Measurements from ENCODE around the gene KRTAP5-6.

KRTAP5-6 gene

DNA sequence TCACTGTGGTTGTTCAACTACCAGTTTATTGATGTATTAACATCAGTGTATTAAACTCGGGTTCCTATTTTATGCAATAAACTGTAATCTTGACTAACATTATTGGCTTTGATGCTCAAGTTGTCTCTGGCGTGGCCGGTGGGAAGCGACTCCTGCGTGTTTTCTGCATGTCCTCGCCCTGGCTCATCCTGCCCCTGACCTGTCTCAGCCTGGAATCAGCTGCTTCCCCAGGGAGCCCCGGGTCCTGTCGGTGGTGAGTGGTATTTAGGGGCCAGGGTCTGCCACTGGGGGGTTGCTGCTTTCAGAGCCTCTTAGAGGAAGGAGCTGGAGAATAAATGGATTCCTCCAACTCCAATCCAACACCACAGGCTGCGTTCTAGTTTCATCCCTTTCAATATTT, 30.9 kb downstream of the KRTAP5-6 start:
- DNase-seq (ENCODE audit: low read depth, low spot score), result no peak

DNA sequence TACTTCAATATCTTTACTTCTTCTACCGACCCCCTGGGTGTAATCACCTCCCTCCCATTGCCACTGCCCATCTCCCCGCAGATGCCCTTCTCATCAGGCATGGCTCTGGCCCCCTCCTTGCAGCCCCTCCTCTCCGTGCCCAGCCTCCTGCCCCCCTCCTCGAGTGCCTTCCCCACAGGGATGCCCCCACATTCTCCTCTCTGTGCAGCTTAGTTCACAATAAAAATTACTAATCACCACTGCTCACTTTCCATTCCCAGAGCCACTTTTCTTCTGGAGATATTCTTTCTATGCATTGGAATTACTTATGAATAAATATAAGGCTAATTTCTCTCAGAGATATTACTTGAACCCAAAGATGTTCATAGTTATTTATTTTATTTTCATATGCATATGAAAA, 31.3 kb downstream of the KRTAP5-6 start:
- no peak overlapping the region for H3K4me3 ChIP-seq (ENCODE audit: low read length)
- DNase-seq (ENCODE audit: low read depth, low spot score), result no peak

More for the DNA sequence above, 30.9 kb downstream of the KRTAP5-6 start:
- H3K4me3 ChIP-seq (ENCODE audit: low read length), result no peak overlapping the region

DNA sequence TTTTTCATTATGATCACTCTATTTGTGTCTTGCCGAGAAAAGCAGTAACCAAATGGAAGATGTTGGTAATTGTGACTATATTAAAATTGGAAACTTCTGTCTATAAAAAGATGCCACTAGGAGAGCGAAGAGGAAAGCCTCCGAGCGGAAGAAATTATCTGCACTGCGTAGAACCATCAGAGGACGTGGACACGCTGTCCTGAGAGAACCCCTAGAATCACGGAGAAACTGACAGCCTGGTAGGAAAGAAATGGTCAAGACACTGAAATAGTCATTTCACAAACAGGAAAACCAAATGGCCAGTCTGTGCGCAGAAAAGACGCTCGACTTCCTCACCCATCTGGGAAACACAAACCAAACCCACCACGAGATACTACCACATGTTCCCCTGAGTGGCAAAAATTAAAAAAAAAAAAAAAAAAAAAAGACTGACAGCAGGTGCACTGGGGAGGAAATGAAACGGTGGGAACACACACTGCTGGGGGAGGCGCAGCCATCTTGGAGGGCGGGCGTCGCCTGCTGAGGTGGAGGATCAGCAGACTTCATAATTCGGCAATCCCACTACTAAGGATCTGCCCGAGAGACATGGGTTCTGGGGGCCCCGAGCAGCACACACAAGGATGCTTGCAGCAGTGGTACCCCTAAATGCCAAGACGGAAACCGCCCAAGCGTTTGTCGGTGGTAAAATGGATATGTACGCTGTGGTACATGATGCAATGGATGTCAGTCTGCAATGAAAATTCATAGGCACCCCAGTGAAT, 32.1 kb downstream of the KRTAP5-6 start:
- H3K4me3 ChIP-seq (ENCODE audit: low read length), result peak overlapping the region; percentile 21
- DNase-seq (ENCODE audit: low read depth, low spot score), result peak; percentile 80

DNA sequence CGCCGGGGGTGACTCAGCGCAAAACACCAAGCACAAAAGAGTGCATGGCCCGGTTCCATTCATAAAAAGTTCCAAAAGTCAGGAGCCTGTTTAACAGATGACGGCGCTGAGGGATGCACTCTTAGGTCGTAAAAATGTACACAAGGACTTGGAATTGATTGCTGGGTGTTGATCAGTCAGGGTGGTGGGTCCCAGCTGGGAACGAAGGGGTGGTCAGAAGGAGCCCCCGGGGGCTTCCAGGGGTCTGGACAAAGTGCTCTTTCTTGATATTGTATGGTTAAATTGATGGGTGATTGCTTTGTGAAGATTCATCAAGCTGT, 32.7 kb downstream of the KRTAP5-6 start:
- no peak for DNase-seq (ENCODE audit: low read depth, low spot score)
- no peak overlapping the region for H3K4me3 ChIP-seq (ENCODE audit: low read length)

DNA sequence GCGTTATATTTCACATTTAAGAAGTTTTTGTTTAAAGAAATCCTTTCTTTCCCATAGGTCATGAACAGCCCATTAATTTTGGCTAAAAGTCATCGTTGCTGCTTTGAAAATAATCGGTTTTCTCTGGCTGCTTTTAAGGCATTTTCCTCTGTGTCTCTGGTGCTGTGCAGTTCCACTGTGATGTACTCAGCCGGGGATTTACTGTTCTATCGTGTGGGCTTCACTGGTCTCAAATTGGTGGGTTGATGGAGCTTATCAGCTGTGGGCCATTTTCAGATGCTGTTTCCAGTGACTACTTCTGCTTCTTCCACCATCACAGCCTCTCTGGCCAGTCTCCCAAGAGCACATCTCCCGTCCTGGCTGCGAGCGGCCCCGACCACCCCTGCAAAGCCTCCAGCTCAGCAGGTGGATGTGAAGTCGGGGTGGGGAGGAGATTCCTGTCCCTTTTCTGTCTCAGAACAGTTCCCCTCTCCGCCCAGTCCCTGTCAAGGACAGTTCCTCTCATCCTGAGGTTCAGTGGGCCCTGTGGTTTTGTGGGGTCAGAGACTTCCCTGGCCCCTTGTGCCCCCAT, 33.1 kb downstream of the KRTAP5-6 start:
- H3K4me3 ChIP-seq (ENCODE audit: low read length), result no peak overlapping the region
- no peak for DNase-seq (ENCODE audit: low read depth, low spot score)

DNA sequence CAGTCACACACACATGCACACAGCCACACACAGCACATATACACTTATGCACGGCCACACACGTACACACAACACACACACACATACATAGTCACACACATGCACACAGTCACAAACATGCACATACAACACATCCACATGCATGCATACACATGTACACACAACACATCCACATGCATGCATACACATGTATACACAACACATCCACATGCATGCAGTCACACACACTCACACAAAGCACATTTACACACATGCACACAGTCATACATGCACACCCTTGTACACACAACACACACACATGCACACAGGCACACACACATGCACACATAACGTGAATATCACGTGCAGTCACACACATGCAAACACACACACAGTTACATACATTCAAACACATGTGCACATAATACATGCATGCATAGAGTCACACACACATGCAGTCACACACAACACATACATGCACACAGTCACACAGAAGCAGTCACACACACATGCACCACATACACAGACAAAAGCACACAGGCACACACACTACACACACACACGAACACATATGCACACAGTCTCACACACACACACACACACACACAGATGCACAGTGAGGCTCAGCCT, 34.6 kb downstream of the KRTAP5-6 start:
- DNase-seq (ENCODE audit: low read depth, low spot score), result no peak
- no peak overlapping the region for H3K4me3 ChIP-seq (ENCODE audit: low read length)

DNA sequence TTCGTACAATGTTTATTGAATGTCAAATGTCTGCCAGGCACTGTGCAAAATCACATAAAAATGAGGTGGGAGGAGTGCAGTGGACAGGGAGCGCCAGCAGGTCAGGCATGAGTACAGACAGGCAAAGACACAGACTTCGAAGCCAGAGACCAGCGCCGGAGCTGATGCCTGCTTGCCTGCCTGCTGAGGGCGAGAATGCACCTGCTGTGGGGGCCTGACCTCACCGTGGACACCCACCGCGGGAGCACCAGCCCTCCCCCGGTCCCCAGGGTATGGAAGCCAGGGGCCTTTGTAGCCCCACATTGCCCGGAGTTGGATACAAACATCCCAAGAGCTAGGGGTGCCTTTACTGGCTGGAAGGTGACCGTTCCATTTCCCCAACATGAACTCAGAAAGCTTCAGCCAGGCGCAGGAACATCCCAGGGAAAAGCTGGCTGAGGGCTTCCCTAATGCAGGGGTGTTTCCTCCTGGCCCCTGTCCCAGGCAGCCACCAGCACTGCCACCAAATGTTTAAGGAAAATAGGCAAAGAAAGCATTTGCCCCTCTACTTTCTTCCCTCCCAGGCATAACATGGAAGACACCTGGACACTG, 35.5 kb downstream of the KRTAP5-6 start:
- no peak for DNase-seq (ENCODE audit: low read depth, low spot score)
- no peak overlapping the region for H3K4me3 ChIP-seq (ENCODE audit: low read length)

DNA sequence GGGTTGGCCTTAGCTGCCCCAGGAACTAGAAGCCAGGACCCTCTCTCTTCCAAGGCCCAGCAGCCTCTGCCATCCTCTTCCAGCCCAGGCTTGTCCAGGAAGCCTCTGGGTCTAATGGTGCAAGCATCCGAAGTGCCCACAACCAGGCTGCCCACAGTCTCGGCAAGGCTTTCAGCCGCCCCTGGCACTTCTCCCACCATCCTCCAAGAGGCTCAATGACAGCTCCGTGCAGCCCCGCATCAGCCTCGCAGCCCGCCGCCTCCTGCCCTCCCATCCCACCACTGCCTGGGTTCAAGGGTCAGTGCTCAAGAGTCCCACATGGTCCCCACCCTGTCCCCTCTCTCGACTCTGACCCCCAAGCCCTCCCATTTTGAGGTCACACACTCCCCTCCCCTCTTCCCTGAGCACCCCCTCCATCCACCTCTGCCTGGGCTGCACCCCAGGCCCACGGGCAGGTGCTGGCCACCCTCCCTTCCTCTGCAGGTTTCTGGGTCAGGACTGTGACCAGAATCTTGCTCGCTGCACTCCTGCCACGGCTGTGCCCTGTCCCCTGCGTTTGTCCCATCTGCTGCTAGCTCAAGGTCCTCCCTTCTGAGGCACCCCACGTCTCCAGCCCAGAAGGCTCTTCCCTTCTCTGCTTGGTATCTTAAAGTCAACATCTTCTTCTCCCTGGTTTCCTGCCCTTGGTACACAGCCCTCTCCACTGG, 36.2 kb downstream of the KRTAP5-6 start:
- no peak for DNase-seq (ENCODE audit: low read depth, low spot score)

DNA sequence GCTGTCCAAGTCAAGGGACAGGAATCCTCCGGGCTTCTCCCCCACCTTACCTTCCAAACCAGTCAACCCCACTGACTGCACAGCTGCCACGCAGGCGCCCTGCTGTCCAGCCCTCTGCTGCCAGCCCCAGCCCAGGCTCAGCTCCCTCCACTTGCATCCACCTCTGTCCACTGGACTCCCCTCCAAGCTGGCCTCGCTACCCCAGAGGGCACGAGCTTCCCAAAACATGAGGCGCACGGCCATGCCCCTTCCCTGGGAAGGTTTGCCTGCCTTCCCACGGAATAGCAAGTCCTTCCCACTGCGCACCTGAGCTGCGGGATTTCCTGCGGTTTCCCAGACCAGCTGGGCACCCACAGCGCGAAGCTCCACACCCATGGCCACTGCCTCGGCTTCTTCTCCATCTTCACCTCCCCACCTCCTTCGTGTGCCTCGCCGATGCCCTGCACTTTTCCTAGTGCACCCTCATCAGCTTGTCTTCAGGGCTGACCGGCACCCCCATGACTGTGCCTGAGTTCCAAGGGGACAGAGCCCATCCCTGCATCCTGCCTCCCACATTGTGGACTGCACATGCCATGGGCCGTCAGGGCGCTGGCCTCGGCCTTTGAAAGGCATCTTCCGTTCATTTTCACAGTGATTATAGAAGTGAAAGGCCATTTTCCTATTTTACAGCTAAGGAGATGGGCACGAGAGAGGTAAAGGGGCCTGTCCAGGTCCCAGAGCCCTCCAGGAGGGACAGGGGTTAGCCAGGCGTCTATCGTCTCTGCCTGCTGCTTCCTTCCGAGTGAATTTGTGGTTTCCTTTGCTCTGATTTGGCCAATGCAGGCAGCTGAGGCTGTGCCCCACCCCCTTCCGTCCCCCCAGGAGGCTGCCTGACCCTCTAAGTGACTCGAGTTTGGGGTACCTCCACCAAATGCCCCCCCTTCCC, 37.0 kb downstream of the KRTAP5-6 start:
- no peak for DNase-seq (ENCODE audit: low read depth, low spot score)
- H3K4me3 ChIP-seq (ENCODE audit: low read length), result no peak overlapping the region

More for the DNA sequence above, 36.2 kb downstream of the KRTAP5-6 start:
- no peak overlapping the region for H3K4me3 ChIP-seq (ENCODE audit: low read length)

DNA sequence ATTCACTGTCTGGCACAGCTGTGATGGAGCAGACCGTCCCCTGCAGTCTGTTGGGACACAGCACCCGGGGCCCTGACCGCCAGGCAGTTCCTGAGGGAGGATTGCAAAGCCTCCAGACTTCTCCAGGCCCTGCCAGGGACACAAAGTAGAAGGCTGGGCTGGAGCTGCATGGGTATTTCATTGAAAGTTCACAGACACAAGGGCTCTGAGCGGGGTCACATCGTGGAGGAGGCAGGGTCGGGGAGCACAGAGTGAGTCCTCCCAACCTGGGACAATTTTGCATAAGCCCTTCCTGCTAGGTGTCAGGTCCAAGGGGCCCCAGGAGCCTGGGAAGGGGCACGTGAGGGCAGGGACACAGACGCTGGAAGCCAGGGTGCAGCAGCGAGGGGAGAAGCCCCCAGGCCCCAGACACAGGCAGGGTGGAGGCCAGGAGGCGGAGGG, 37.7 kb downstream of the KRTAP5-6 start:
- no peak for DNase-seq (ENCODE audit: low read depth, low spot score)
- no peak overlapping the region for H3K4me3 ChIP-seq (ENCODE audit: low read length)

DNA sequence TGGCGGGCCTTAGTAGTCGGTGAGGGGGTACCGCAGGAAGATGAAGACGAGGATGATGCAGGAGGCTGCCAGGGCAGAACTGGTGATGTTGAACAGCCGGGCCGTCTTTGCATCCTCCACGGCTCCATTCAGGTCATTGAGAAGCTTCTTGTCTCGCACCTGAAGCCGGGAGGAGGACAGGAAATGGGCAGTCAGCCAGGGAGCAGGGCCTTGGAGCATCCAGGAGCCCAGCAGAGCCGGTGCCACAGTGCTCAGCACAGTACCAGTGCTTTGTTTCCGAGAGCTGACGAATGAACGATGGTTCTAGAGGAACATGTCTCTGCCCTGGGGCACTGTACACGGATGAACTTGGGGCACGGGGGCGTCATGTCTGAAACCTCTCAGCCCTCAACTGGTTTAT, 38.3 kb downstream of the KRTAP5-6 start:
- DNase-seq (ENCODE audit: low read depth, low spot score), result no peak
- H3K4me3 ChIP-seq (ENCODE audit: low read length), result no peak overlapping the region

DNA sequence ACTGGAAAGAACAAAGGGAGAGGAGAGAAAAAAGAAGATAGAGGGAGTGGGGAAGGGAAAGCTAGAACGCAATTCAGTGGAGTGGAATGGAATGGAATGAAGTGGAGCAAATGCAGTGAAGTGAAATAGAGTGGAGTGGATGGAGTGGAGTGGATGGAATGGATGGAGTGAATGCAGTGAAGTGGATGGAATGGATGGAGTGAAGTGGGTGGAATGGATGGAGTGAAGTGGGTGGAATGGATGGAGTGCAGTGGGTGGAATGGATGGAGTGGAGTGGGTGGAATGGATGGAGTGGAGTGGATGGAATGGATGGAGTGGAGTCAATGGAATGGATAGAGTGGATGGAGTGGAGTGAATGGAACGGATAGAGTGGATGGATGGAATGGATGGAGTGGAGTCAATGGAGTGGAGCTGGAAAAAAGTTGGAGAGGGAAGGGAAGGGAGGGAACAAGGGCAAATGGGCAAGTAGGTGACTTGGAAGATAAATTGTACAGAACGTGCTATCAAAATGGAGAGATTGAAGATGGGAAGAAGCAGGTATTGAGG, 39.5 kb downstream of the KRTAP5-6 start:
- H3K4me3 ChIP-seq (ENCODE audit: low read length), result no peak overlapping the region
- DNase-seq (ENCODE audit: low read depth, low spot score), result no peak

DNA sequence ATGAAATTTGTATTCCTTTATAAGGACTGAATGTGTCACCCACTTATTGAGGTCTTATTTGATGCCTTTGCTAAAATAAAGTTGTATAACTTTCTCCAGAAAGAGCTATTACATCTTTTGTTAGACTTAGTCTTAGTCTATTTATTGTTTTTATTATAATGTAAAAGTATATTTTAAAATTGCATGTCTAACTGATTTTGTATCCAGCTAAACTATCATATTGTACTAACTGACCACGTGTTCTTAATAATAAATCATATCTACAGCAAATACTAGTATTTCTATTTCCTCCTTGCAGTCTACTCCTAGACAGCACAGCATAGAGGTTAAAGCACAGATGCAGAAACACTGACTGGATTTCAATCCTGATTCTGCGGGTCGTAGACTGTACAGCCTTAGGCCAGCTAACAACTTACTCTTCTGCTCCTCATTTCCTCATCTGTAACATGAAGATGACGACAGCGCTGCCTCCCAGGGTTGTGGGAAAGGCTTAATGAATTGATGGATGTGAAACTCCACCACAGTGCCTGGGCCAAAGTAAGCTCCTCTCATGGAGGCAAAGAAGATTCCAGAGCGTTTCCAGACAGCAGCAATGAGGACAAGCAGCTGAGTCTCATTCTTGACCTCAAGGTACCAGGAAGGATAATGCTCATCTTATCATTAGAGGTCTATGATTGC, 40.2 kb downstream of the KRTAP5-6 start:
- no peak for DNase-seq (ENCODE audit: low read depth, low spot score)
- H3K4me3 ChIP-seq (ENCODE audit: low read length), result no peak overlapping the region

DNA sequence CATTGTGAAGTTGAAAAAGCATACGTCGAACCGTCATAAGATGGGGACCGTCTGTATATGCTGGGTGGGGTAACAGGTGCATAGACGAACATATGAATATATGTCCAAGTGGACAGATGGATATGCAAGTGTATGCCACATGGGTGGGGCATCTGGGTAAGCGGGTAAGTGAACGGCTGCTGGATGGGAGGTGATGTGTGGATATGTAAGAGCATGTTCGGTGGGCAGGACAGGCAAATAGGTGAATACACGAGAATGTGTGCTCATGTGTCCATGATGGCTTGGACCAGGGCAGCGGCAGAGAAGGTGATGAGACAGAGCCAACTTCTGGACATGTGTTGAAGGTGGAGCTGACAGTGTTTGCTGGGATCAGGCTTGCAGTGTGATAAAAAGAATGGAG, 41.4 kb downstream of the KRTAP5-6 start:
- no peak overlapping the region for H3K4me3 ChIP-seq (ENCODE audit: low read length)
- no peak for DNase-seq (ENCODE audit: low read depth, low spot score)

DNA sequence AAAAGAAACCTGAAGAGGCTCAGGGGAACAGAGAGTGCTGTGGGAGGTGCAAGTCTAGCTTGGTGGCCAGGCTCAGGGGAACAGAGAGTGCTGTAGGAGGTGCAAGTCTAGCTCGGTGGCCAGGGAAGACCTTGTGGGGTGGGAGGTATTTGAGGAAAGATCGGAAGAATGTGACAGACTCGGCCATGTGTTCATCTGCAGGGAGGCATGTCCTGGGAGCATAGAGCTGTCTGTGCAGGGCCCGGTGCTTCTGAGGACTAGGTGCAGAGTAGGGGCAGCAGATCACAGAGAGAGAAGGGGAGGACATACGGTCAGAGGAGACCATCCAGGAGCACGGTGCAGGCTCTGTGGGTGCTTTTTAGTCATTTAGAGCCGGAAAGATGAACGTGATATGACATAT, 42.6 kb downstream of the KRTAP5-6 start:
- no peak overlapping the region for H3K4me3 ChIP-seq (ENCODE audit: low read length)
- DNase-seq (ENCODE audit: low read depth, low spot score), result no peak

DNA sequence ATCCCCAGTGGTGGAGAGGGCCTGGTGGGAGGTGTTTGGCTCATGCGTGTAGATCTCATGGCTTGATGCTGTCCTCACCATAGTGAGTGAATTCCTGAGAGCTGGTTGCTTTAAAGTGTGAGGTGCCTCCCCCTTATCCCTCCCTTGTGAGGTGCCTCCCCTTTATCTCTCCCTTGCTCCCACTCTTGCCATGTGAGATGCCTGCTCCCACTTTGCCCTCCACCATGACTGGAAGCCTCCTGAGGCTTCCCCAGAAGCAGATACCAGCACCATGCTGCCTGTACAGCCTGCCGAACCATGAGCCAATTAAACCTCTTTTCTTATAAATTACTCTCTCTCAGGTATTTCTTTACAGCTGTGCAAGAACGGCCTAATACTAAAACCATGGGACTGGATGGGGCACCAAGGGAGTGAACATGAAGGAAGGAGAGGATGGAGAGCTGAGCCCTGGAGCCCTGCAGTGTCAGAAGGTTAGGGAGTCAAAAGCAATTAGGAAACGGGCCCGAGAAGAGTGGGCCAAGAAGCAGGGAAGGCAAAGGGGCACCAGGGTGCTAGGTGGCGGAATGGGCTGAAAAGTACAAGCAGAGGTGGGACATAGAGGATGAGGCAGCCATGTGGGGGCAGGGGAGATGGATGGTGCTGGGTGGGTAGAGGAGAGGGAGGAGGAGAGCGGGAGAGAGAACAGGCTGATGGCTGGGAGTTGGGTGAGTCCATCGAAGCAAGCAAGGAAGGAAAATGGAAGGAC, 44.0 kb downstream of the KRTAP5-6 start:
- no peak for DNase-seq (ENCODE audit: low read depth, low spot score)
- no peak overlapping the region for H3K4me3 ChIP-seq (ENCODE audit: low read length)

DNA sequence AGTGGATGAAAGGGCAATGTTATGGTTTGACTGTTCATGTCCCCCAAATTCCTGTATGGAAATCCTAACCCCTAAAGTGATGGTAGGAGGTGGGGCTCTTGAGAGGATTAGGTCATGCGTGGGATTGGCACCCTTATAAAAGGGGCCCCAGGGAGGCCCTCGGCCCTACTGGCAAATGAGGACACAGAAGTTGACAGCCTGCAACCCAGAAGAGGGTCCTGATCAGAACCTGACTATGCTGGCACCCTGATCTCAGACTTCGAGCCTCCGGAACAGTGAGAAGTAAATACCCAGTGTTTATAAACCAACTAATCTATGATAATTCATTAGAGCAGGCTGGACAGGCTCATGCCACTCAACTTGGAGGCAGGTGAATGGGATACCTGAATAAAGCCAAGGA, 44.7 kb downstream of the KRTAP5-6 start:
- DNase-seq (ENCODE audit: low read depth, low spot score), result no peak
- no peak overlapping the region for H3K4me3 ChIP-seq (ENCODE audit: low read length)
